Stimulated activated effector memory CD8-positive, alpha-beta T cell treated with anti-CD3 and anti-CD28 coated beads, Interleukin-12 subunit alpha, Interleukin-12 subunit beta, amount 100 ng/mL, for 72 hours (primary cell): ENCODE results near the gene MUC20.
"Not testable (repeated sequence)": the region's sequence is repeated elsewhere in the genome, so short reads cannot be mapped to it uniquely, and the experiment has no call there.

Experiments used
- ATAC-seq: fragments of 150-1000 bp; cut with Tn5 transposase; 2 replicates; pipeline ENCODE4 v1.10.0; 2021
- DNase-seq, 2 donors: peaks; one replicate each; pipeline ENCODE4 v3.0.0; 2021 to 2022; ENCODE audit warnings: low spot score in 2 of 2
- H3K27ac Mint-ChIP-seq: one replicate; pipeline ENCODE4 v1.8.0; 2022; ENCODE audit warnings: mild to moderate bottlenecking, mixed read lengths
- H3K36me3 Mint-ChIP-seq: one replicate; pipeline ENCODE4 v1.8.0; 2022; ENCODE audit warnings: mild to moderate bottlenecking, mixed read lengths
- H3K4me1 Mint-ChIP-seq: one replicate; pipeline ENCODE4 v1.8.0; 2022; ENCODE audit warnings: mixed read lengths
- H3K4me3 Mint-ChIP-seq: one replicate; pipeline ENCODE4 v1.8.0; 2022; ENCODE audit warnings: mild to moderate bottlenecking, mixed read lengths
- H3K9me3 Mint-ChIP-seq: one replicate; pipeline ENCODE4 v1.8.0; 2022; ENCODE audit warnings: mixed read lengths

Gene MUC20

GRCh38 chr3:195714380-195715011, 6.3 kb upstream of the MUC20 start:
- ATAC-seq (no peak), DNase-seq (no peak)
- H3K27ac Mint-ChIP-seq = peak overlapping the region; percentile 5
- H3K36me3 Mint-ChIP-seq = peaks cover 36% of the 10 kb centered on the region
- no peak overlapping the region for H3K4me3 Mint-ChIP-seq
- H3K9me3 Mint-ChIP-seq = no peaks in the 10 kb centered on the region
- peaks cover 23% of the 10 kb centered on the region for H3K4me1 Mint-ChIP-seq

- no peak overlapping the region for H3K4me3 Mint-ChIP-seq
- no peaks in the 10 kb centered on the region for H3K9me3 Mint-ChIP-seq
- H3K36me3 Mint-ChIP-seq = peaks cover 31% of the 10 kb centered on the region
- DNase-seq (no peak), ATAC-seq (no peak)
- H3K27ac Mint-ChIP-seq = no peak overlapping the region
- peaks cover 19% of the 10 kb centered on the region for H3K4me1 Mint-ChIP-seq
Measured at GRCh38 chr3:195715134-195715533, 5.6 kb upstream of the MUC20 start.

DNA sequence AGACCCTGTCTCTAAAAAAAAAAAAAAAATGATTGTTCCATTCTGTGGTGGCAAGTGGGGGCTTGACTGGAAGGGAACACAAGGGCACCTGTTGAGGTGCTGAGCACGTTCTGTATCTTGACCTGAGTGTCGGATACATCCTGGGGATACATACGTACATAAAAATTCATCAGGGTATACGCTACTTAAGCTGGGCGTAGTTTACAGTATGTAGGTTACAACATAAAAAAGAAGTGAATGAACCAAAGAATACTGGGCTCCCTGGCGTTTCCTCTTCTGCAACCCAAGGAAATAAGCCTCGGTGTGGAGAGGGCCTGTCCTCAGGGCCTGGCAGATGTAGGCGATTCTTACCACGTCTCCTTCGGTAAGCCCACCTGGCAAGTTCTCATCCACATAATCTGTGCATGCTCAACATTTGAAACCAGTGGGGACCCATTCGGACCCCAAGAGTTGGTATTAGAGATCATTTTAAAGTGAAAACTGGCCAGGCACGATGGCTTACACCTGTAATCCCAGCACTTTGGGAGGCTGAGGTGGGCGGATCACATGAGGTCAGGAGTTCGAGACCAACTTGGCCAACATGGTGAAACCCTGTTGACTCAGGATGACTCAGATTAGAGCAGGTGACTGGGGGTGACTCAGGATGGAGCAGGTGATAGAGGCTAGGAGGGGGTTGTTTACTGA, 5.1 kb upstream of the MUC20 start:
- no peaks in the 10 kb centered on the region for H3K9me3 Mint-ChIP-seq
- ATAC-seq (peak; percentile 72), DNase-seq (no peak)
- peak overlapping the region; percentile 33 for H3K27ac Mint-ChIP-seq
- no peak overlapping the region for H3K4me3 Mint-ChIP-seq
- H3K36me3 Mint-ChIP-seq = peaks cover 31% of the 10 kb centered on the region
- peaks cover 19% of the 10 kb centered on the region for H3K4me1 Mint-ChIP-seq

DNA sequence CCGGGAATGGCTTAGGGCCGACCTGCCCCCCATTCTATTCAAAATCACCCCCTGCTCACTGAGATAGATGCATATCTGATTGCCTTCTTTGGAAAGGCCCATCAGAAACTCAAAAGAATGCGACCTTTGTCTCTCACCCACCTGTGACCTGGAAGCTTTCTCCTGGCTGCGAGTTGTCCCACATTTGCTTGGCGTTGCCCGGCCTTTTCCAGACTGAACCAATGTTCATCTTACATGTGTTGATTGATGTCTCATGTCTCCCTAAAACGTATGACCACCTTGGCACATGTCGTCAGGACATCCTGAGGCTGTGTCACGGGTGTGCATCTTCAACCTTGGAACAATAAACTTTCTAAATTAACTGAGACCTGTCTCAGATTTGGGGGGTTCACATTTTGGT, 3.4 kb upstream of the MUC20 start:
- Mint-ChIP-seq H3K9me3 (no peaks in the 10 kb centered on the region), H3K4me3 (no peak overlapping the region), H3K27ac (no peak overlapping the region), H3K4me1 (peaks cover 20% of the 10 kb centered on the region), H3K36me3 (peaks cover 25% of the 10 kb centered on the region)
- DNase-seq (no peak), ATAC-seq (no peak)

DNA sequence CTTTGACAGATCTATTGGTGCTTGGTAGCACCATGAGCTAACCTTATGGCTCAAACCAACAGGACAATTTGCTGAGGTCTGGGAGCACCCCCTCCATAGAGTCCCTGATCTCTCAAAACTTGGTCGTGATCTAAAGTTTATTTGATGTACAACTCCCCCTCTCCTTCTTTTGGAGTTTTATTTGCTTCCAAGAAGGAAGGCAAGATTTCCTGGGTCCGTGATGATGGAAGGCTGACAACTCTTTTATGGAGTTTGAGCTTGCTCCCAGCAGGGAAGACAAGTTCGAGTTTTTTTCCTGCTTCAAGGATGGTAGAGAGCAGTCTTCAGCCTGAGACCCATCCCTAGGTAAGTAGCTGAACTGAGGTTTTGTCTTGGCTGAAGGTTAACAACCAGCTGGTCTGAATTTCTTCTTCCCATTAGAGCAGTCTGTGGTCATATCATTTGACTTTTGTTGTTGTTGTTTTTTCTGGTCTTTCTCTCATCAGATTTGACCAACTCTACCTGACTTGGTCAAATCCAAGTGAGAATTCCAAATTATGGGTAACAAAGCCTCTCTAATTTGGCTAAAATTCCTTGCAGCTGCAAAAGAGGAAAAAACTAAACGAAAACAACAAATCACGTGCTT, 2.8 kb upstream of the MUC20 start:
- peaks cover 20% of the 10 kb centered on the region for H3K4me1 Mint-ChIP-seq
- H3K4me3 Mint-ChIP-seq = no peak overlapping the region
- H3K36me3 Mint-ChIP-seq = peaks cover 22% of the 10 kb centered on the region
- H3K9me3 Mint-ChIP-seq = no peaks in the 10 kb centered on the region
- H3K27ac Mint-ChIP-seq = no peak overlapping the region
- DNase-seq = no peak
- ATAC-seq = no peak

GRCh38 chr3:195718477-195718984, 2.2 kb upstream of the MUC20 start:
- H3K9me3 Mint-ChIP-seq = no peaks in the 10 kb centered on the region
- H3K27ac Mint-ChIP-seq = no peak overlapping the region
- H3K4me3 Mint-ChIP-seq = no peak overlapping the region
- H3K4me1 Mint-ChIP-seq = peaks cover 20% of the 10 kb centered on the region
- DNase-seq (no peak), ATAC-seq (no peak)
- peaks cover 22% of the 10 kb centered on the region for H3K36me3 Mint-ChIP-seq

GRCh38 chr3:195719514-195720254, 1.1 kb upstream of the MUC20 start:
- H3K36me3 Mint-ChIP-seq = peaks cover 15% of the 10 kb centered on the region
- not testable (repeated sequence) for H3K27ac Mint-ChIP-seq, ATAC-seq

GRCh38 chr3:195722139-195722995, 1.6 kb downstream of the MUC20 start:
- ATAC-seq = not testable (repeated sequence)

More at GRCh38 chr3:195719514-195720254, 1.1 kb upstream of the MUC20 start:
- H3K4me3 Mint-ChIP-seq, DNase-seq, H3K9me3 Mint-ChIP-seq: not testable (repeated sequence)
- peaks cover 20% of the 10 kb centered on the region for H3K4me1 Mint-ChIP-seq

GRCh38 chr3:195722996-195723345, 2.2 kb downstream of the MUC20 start:
- not testable (repeated sequence) for H3K36me3 Mint-ChIP-seq, H3K9me3 Mint-ChIP-seq, H3K4me3 Mint-ChIP-seq, H3K27ac Mint-ChIP-seq, ATAC-seq, DNase-seq, H3K4me1 Mint-ChIP-seq

More at GRCh38 chr3:195722139-195722995, 1.6 kb downstream of the MUC20 start:
- not testable (repeated sequence) for H3K4me1 Mint-ChIP-seq, DNase-seq, H3K9me3 Mint-ChIP-seq, H3K36me3 Mint-ChIP-seq, H3K27ac Mint-ChIP-seq, H3K4me3 Mint-ChIP-seq

DNA sequence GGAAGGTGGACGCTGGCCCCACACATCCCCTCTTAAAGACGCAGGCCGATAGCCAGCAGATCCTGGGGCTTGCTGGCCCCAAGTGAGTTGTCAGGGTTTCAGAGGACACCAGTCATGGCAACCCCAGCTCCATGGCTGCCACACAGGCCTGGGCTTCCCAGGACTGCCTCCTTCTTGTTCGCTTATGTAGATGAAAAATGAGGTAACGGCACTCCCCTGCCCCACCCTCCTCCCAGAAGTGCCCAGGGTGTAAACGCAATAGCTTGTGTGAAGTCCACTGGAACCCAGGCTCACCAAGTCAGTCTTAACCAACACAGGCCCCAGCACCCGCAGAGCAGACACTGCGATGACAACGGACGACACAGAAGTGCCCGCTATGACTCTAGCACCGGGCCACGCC, 3.6 kb downstream of the MUC20 start:
- H3K9me3 Mint-ChIP-seq, H3K4me1 Mint-ChIP-seq, DNase-seq, H3K27ac Mint-ChIP-seq, H3K4me3 Mint-ChIP-seq, H3K36me3 Mint-ChIP-seq: not testable (repeated sequence)
- peak; percentile 35 for ATAC-seq

DNA sequence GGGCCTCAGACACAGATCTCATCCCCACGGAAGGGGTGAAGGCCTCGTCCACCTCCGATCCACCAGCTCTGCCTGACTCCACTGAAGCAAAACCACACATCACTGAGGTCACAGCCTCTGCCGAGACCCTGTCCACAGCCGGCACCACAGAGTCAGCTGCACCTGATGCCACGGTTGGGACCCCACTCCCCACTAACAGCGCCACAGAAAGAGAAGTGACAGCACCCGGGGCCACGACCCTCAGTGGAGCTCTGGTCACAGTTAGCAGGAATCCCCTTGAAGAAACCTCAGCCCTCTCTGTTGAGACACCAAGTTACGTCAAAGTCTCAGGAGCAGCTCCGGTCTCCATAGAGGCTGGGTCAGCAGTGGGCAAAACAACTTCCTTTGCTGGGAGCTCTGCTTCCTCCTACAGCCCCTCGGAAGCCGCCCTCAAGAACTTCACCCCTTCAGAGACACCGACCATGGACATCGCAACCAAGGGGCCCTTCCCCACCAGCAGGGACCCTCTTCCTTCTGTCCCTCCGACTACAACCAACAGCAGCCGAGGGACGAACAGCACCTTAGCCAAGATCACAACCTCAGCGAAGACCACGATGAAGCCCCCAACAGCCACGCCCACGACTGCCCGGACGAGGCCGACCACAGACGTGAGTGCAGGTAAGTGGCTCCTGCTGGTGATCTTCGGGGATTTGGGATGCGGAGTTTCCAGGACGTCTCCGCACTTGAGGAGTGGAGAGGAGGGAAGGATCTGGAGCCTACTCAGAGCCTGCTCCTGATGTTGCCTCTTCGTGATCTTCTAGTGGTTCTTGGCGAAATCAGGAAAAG, 5.3 kb downstream of the MUC20 start:
- not testable (repeated sequence) for H3K4me3 Mint-ChIP-seq, DNase-seq, ATAC-seq, H3K9me3 Mint-ChIP-seq, H3K4me1 Mint-ChIP-seq, H3K27ac Mint-ChIP-seq
- peaks cover 13% of the 10 kb centered on the region for H3K36me3 Mint-ChIP-seq

- no peaks in the 10 kb centered on the region for H3K9me3 Mint-ChIP-seq
- peak overlapping the region; percentile 4 for H3K27ac Mint-ChIP-seq
- DNase-seq (no peak), ATAC-seq (no peak)
- no peak overlapping the region for H3K4me3 Mint-ChIP-seq
- H3K4me1 Mint-ChIP-seq = no peaks in the 10 kb centered on the region
- peaks cover 13% of the 10 kb centered on the region for H3K36me3 Mint-ChIP-seq
Measured at GRCh38 chr3:195727606-195728195, 6.9 kb downstream of the MUC20 start.

- not testable (repeated sequence) for H3K4me3 Mint-ChIP-seq, H3K9me3 Mint-ChIP-seq, DNase-seq, H3K4me1 Mint-ChIP-seq, ATAC-seq
- H3K36me3 Mint-ChIP-seq = peaks cover 13% of the 10 kb centered on the region
- H3K27ac Mint-ChIP-seq = peak overlapping the region; percentile 4
Measured at GRCh38 chr3:195728789-195729188, 8.0 kb downstream of the MUC20 start.
